Neural cell (in vitro differentiated cells): Measurements from ENCODE around the gene ZNF211.

Source experiments
- EP300 ChIP-seq: fragments of 450-650 bp; conservative IDR thresholded peaks from 2 replicates; pipeline ENCODE4 v1.6.1; 2014; ENCODE audit warnings: antibody characterized with exemption, mild to moderate bottlenecking, moderate library complexity; ENCODE audit not compliant: poor library complexity, severe bottlenecking
- EZH2 ChIP-seq: fragments of 200-600, 300-800 bp; shearing (Covaris generic), sonication (generic); IDR thresholded peaks from 2 replicates; pipeline ENCODE4 v1.6.1; 2014; ENCODE audit warnings: antibody characterized with exemption, low read length, borderline replicate concordance, mild to moderate bottlenecking; ENCODE audit not compliant: insufficient read depth, poor library complexity, severe bottlenecking
- MXI1 ChIP-seq: fragments of 450-650 bp; conservative IDR thresholded peaks from 2 replicates; pipeline ENCODE4 v1.6.1; 2014; ENCODE audit warnings: antibody characterized with exemption, mild to moderate bottlenecking; ENCODE audit not compliant: poor library complexity, severe bottlenecking
- POLR2AphosphoS5 ChIP-seq: IDR thresholded peaks from 2 replicates; pipeline ENCODE4 v1.6.1; 2012
- TF ChIP-seq, protein P1 (sequence below): fragments of 450-650 bp; IDR thresholded peaks from 2 replicates; pipeline ENCODE4 v1.5.1; 2014; ENCODE audit warnings: antibody characterized with exemption, mild to moderate bottlenecking, moderate library complexity; ENCODE audit not compliant: poor library complexity, severe bottlenecking

DNA sequence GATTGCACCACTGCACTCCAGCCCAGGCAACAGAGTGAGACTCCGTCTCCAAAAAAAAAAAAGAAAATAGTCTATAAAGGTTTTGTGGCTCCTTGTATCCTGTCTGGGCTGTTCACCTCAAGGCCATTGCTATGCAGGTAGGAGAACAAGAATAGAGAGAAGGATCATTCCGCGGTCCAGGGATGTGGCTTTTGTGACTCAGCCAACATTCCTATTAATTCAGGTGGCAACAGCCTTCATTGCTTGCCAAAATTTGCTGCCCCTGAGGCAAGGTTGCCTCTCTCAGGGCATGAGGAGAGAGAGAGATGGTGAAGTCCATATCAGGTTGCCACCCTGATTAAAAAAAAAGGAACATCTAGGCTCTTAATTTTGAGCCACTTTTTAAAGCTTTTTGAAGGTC, 56.8 kb downstream of the ZNF211 start:
- TF ChIP-seq POLR2AphosphoS5 (no peak), EP300 (no peak), MXI1 (no peak), EZH2 (no peak)
- TF ChIP-seq, protein P1, sequence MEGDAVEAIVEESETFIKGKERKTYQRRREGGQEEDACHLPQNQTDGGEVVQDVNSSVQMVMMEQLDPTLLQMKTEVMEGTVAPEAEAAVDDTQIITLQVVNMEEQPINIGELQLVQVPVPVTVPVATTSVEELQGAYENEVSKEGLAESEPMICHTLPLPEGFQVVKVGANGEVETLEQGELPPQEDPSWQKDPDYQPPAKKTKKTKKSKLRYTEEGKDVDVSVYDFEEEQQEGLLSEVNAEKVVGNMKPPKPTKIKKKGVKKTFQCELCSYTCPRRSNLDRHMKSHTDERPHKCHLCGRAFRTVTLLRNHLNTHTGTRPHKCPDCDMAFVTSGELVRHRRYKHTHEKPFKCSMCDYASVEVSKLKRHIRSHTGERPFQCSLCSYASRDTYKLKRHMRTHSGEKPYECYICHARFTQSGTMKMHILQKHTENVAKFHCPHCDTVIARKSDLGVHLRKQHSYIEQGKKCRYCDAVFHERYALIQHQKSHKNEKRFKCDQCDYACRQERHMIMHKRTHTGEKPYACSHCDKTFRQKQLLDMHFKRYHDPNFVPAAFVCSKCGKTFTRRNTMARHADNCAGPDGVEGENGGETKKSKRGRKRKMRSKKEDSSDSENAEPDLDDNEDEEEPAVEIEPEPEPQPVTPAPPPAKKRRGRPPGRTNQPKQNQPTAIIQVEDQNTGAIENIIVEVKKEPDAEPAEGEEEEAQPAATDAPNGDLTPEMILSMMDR = no peak
